Measurements from ENCODE around the gene ENAH. TPM values are rescaled to one million over a fixed set of nuclear protein-coding genes. Genes with fewer than 3 reads are reported as not detected.

ENAH gene
- total RNA-seq, 1 donor from 2014 or later: 265 TPM

- Mint-ChIP-seq H3K27me3 (ENCODE audit: unreplicated experiment) (peaks cover 4% of the 10 kb centered on the region), H3K4me3 (ENCODE audit: unreplicated experiment) (peak overlapping the region; percentile 13), H3K27ac (ENCODE audit: unreplicated experiment) (peak overlapping the region; percentile 72), H3K4me1 (ENCODE audit: low read depth, unreplicated experiment) (peaks cover 42% of the 10 kb centered on the region), H3K9me3 (ENCODE audit: unreplicated experiment) (peaks cover 9% of the 10 kb centered on the region), H3K36me3 (ENCODE audit: unreplicated experiment) (no peaks in the 10 kb centered on the region)
- DNase-seq: no peak
- TF ChIP-seq CTCF (IDR thresholded peaks at IDR 0.05; ENCODE audit: partially characterized antibody, unreplicated experiment): no peak
Observed at GRCh38 chr1:225578251-225578977, 74.5 kb downstream of the ENAH start.

- peaks cover 42% of the 10 kb centered on the region for H3K4me1 Mint-ChIP-seq (ENCODE audit: low read depth, unreplicated experiment)
- no peak overlapping the region for H3K27ac Mint-ChIP-seq (ENCODE audit: unreplicated experiment)
Observed at GRCh38 chr1:225577241-225577640, 75.7 kb downstream of the ENAH start.

GRCh38 chr1:225573216-225573615, 79.7 kb downstream of the ENAH start:
- TF ChIP-seq CTCF (IDR thresholded peaks at IDR 0.05; ENCODE audit: partially characterized antibody, unreplicated experiment): no peak
- Mint-ChIP-seq H3K4me3 (ENCODE audit: unreplicated experiment) (no peak overlapping the region), H3K36me3 (ENCODE audit: unreplicated experiment) (no peaks in the 10 kb centered on the region), H3K4me1 (ENCODE audit: low read depth, unreplicated experiment) (peaks cover 32% of the 10 kb centered on the region), H3K9me3 (ENCODE audit: unreplicated experiment) (peaks cover 4% of the 10 kb centered on the region), H3K27me3 (ENCODE audit: unreplicated experiment) (no peaks in the 10 kb centered on the region), H3K27ac (ENCODE audit: unreplicated experiment) (no peak overlapping the region)
- no peak for DNase-seq

More at GRCh38 chr1:225577241-225577640, 75.7 kb downstream of the ENAH start:
- DNase-seq: no peak
- peaks cover 6% of the 10 kb centered on the region for H3K9me3 Mint-ChIP-seq (ENCODE audit: unreplicated experiment)
- no peaks in the 10 kb centered on the region for H3K36me3 Mint-ChIP-seq (ENCODE audit: unreplicated experiment)
- H3K4me3 Mint-ChIP-seq (ENCODE audit: unreplicated experiment): no peak overlapping the region
- no peaks in the 10 kb centered on the region for H3K27me3 Mint-ChIP-seq (ENCODE audit: unreplicated experiment)
- TF ChIP-seq CTCF (IDR thresholded peaks at IDR 0.05; ENCODE audit: partially characterized antibody, unreplicated experiment): no peak

- no peaks in the 10 kb centered on the region for H3K27me3 Mint-ChIP-seq (ENCODE audit: unreplicated experiment)
- H3K4me1 Mint-ChIP-seq (ENCODE audit: low read depth, unreplicated experiment): peaks cover 28% of the 10 kb centered on the region
- no peaks in the 10 kb centered on the region for H3K36me3 Mint-ChIP-seq (ENCODE audit: unreplicated experiment)
- TF ChIP-seq CTCF (IDR thresholded peaks at IDR 0.05; ENCODE audit: partially characterized antibody, unreplicated experiment): no peak
- H3K27ac Mint-ChIP-seq (ENCODE audit: unreplicated experiment): peak overlapping the region; percentile 57
- DNase-seq: no peak
- peaks cover 4% of the 10 kb centered on the region for H3K9me3 Mint-ChIP-seq (ENCODE audit: unreplicated experiment)
- no peak overlapping the region for H3K4me3 Mint-ChIP-seq (ENCODE audit: unreplicated experiment)
Observed at GRCh38 chr1:225572422-225572821, 80.5 kb downstream of the ENAH start.

- peaks cover 3% of the 10 kb centered on the region for H3K27me3 Mint-ChIP-seq (ENCODE audit: unreplicated experiment)
- H3K4me1 Mint-ChIP-seq (ENCODE audit: low read depth, unreplicated experiment): peaks cover 35% of the 10 kb centered on the region
- no peak for DNase-seq
- peaks cover 6% of the 10 kb centered on the region for H3K9me3 Mint-ChIP-seq (ENCODE audit: unreplicated experiment)
- no peak overlapping the region for H3K27ac Mint-ChIP-seq (ENCODE audit: unreplicated experiment)
- peak; percentile 15 for TF ChIP-seq CTCF (IDR thresholded peaks at IDR 0.05; ENCODE audit: partially characterized antibody, unreplicated experiment)
- H3K4me3 Mint-ChIP-seq (ENCODE audit: unreplicated experiment): no peak overlapping the region
- H3K36me3 Mint-ChIP-seq (ENCODE audit: unreplicated experiment): no peaks in the 10 kb centered on the region
Observed at GRCh38 chr1:225567789-225568188, 85.1 kb downstream of the ENAH start.

Data from glutamatergic neuron (in vitro differentiated cells).